ENCODE results near the gene FBF1.

Gene FBF1

DNA sequence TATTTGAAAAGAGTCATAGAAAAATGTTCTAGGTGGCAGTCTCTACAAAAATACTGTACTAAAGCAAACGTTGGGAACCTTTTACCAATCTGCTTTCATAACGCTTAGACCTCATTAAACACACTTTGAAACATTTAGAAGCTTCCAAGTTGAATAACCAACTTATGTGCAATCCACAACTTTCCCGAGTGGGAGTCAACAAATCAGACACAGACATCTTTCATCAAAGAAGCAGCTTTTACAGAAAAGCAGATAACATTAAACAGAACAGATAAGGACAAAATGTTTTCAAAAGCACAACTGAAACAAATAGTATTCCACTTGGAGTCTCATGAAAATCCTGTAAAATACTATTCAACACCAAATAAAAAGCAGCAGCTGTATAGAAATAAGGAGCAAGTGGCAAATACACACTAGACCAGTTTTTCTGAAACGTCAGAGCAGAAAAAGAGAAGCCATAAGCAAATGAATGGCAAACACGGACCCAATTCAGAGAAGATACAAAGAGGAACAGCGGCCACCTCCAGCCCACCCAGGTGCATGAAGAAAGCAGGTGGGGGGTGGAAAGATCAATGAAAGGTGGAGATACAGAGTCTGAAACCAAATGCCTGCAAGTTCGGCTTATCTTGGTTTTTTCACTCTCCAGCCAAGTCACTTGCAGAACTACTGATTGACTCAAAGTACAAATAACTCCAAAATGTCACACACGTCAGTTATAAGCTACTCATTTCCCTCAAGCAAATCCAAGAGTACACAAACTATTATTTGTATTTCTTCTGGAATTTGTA, 18.4 kb upstream of the FBF1 start:
- no peak for DNase-seq (ENCODE audit: low spot score)

DNA sequence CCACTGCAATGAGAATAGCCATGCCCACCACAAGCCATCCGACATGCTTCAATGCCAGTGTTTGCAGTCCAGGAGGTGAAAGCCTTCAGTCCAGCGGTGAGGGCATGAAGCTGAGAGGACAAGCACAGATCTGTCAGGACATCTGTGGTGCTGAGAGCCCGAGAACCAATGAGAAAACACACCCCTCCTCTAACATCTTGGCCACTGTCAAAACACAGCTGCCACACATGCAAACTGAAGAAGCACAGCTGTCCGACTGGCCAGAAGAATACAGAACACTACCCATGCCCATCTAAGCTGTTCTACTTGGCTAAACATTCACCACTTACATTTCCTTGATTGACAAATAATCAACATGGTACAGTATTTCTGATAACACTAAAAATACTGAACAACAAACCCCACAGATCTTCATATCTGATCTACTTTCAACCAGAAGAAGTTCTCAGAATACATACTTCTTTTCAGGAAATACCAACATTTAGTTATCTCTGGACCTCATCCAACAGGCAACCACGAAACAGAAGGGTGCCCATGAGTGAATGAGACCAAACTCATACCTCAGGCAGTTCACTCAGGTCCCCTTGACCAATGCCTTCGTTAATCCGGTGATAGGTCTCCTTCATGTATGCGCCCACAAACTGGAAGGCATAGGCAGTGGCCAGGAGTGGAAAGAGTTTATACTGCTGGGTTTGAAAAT, 10.2 kb upstream of the FBF1 start:
- no peak for DNase-seq (ENCODE audit: low spot score)

DNA sequence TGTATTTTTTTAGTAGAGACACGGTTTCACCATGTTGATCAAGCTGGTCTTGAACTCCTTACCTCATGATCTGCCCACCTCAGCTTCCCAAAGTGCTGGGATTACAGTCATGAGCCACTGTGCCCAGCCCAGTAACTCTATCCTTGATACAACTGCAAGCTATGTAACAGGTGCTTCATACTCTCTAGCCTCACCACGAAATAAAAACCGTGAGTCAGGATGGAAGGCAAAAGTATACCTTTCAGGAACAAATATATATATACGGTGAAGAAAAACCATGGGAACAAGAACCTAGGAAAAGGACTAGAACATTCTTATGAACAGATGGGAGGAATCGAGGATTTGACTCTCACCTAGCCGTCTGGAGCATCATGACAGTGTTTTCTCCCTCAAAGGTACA, 9.6 kb upstream of the FBF1 start:
- DNase-seq (ENCODE audit: low spot score): no peak

DNA sequence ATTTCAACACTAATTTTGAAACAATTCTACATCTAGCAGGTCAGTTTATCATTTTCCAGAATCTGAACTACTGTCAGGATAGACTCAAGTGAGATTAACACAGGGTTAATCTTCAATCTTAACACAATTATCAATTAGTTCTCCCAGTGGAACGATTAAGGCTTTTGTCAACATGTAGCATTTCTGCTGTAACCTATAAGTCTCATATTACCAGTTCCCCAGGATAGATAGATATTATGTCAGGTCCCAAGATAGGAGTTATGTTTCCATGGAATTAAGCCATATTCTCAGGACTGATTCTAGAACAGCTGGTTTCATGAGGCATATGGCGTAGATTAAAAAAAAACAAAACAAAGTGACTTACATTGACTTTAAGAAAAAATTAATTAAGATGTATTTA, 4.4 kb upstream of the FBF1 start:
- no peak for DNase-seq (ENCODE audit: low spot score)

DNA sequence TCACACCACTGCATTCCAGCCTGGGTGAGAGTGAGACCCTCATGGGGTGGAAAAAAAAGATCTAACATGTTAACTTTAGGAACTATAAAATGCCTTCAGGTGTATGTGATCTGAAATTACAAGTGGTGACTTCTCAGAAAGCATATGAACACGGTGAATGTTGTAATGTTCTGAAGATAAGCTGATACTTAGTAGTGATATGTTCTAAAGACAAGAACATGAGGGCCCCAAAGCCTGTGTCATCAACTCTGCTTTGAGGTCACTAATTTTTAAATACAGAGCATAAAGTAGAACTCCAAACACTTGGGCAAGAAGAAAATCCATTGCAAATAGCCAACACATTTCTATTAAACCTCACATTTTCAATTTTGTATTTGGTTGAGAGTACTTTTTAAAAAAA, 2.6 kb upstream of the FBF1 start:
- DNase-seq (ENCODE audit: low spot score): no peak

DNA sequence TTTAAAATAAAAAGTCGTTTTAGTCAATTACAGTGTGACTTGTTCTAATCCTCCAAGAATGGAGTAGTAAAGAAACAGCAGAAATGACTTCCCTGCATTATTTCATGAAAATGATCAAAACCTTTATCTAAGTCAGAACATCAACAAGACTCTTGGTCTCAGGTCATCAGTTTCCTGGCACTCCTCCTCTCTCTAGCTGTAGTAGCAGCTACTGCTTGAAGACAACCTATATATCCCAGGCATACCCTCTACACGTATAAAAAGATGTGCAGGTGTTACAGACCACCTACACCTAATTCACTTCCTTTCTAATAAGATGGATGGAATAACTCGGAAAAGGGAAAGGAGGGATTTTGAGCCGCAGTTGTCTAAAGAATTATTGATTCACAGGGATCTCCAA, 1.6 kb upstream of the FBF1 start:
- no peak for DNase-seq (ENCODE audit: low spot score)

DNA sequence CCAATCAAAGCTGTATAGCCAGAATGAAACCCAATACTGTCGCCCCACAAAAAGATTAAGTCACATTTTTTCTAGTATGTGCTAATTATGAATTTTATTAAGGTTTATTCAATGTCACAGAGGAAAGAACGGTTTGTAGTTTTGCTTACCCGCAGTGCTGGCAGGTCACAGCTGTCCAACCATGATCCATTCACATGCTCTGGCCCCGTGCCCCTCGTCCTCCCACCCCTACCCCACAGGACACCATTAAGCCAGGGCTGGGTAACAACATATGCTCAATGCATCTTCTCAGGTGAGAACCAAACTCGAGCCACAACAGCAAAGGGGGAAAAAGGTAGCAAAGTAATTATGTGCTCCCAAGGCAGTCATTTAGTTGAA, 589 bp upstream of the FBF1 start:
- DNase-seq (ENCODE audit: low spot score): no peak

DNA sequence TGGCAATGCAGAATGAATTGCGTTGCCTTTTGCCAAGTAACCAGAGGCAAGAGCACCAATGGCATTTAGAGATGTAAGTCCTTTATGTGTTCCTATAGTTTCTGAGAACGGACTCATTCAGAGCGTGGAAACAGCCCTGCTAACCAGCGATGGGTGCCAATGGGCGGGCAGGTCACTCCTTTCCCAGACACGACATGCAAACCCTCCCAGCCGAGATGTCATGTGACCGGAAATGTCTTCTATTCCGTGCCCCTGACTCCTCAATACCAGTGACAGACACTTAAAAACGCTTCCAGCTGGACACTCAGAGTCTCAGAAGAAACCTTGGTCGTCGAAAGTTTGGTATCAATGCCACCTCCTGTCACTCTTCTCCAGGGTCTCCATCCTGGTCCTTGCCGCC, 3.2 kb downstream of the FBF1 start:
- no peak for DNase-seq (ENCODE audit: low spot score)

DNA sequence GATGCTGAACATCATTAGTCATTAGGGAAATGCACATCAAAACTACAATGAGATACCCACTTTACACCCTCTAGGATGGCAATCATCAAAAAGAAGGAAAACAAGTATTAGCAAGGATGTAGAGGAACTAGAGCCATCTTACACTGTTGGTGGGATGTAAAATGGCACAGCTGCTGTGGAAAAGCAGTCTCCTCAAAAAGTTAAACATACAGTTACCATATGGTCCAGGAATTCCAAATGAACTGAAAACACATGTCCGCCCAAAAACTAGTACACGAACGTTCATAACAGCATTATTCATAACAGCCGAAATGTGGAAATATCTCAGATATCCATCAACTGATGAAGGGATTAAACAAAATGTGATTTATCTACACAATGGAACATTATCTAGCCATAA, 7.0 kb downstream of the FBF1 start:
- no peak for DNase-seq (ENCODE audit: low spot score)

DNA sequence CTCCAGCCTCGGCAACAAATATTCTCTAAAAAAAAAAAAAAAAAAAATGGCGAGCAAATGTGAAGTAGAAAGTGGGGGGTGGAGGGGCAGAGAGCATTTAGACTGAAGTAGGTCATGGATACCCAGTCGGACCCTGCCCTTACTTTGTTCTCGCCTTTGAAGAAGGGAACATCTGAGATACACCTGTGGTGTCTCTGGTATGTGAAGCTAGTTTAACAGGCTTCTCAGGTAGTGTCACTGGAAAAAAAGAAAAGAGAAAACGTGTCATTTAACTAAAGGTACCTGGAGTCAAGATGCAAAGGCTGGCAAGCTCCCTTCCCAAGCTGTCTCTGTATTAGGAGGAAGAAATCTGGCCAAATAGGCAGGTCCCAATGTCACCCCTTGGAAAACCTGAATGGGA, 8.0 kb downstream of the FBF1 start:
- DNase-seq (ENCODE audit: low spot score): no peak

DNA sequence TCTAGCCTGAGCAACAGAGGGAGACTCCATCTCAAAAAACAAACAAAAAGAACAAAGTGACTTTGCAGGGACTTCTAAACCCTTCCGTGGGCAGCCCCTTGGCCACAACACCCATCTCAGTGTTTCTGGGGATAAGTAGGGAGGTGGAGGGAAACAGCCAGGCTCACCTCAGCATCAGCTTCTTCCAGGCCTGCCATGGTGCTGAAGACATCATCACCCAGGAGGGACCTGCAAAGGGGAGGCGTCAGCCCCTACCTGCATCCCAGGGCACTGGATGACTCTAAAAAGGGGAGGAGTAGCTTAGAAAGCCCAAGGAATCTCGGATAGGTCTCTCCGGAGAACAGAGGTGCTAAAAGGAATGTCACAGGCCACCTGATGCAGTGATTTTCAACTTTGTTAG, 9.8 kb downstream of the FBF1 start:
- DNase-seq (ENCODE audit: low spot score): no peak

DNA sequence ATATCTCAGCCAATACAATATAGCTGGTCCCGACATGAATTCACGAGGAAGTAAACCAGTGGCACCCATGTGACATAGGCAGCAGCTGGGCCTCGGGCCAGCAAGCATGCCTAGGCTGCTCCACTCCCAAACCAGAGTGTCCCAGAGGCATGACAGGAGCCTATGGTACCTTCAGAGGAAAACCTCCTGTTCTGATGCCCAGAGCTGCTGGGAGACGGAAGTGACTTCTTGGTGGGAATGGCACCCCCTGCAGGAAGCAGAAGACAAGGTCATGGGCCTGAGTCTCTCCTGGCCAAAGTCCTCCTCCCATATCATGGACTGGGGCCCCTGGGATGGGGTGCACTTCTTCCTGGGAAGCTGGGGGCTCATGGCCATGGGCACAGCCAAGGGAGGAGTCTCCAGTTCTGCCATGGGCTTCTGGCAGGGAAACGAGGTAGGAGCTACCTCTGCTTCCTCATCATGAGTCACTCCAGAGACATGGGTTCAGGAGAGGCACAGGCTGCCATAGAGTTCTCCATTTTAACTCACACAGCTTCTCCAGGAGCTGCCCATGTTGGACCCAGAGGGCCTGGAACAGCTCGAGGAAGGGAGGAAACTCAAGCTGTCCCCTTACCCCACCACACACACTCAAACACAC, 13.4 kb downstream of the FBF1 start:
- peak; percentile 33 for DNase-seq (ENCODE audit: low spot score)

DNA sequence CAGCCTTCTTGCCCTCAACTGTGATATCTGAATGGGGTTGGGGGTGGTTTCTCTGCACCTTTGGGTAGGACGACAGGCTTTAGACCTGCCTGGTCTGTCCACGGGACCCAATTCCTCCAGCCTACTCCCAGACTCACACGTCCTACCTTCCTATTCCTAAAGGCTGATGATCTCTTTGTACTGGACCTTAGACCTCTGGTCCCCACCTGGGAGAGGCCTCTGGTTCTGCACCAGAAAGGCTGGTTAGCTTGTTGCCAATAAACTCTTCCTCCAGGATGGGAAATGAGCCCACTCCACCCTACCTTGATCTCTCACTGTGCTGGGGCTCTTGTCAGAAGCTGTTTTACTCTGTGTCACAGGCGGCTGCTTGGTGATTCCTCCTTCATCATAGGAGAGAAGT, 14.4 kb downstream of the FBF1 start:
- DNase-seq (ENCODE audit: low spot score): no peak

DNA sequence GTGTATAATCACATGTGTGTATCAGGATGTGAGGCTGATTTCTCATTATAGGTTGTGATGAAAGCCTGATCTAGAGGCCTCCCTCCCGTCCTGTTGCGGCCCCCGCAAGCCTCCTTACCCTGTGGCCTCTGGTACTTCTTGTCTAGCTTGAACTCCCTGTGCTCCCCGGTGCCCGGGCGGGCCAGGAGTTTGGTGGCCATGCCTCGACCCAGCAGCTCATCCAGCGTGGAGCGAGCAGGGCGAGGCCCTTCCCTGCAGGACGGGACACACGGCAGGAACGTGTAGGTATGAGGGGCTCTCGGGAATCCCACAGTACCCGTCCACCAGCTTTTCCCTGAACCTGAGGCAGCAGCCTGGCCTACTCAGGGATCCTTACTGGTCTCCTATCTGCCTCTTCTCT, 14.9 kb downstream of the FBF1 start:
- DNase-seq (ENCODE audit: low spot score): no peak

DNA sequence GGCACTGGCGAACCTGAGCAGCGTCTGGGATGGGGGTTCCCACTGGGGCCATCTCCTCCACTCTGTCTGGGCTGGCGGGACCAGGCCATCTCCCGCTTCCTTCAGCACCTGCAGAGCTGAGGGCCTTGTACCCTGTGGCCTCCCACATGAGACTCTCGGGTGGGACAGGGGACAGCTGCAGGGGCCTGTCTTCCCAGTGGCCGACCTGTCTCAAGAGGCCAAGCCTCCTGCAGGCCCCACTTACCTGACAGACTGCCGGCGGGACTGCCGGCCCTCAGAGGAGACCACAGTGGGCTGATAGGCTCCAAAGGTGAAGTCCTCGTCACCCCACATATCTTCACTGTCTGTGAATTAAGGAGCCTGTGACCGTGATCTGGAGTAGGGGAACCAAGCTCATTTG, 15.7 kb downstream of the FBF1 start:
- DNase-seq (ENCODE audit: low spot score): no peak

DNA sequence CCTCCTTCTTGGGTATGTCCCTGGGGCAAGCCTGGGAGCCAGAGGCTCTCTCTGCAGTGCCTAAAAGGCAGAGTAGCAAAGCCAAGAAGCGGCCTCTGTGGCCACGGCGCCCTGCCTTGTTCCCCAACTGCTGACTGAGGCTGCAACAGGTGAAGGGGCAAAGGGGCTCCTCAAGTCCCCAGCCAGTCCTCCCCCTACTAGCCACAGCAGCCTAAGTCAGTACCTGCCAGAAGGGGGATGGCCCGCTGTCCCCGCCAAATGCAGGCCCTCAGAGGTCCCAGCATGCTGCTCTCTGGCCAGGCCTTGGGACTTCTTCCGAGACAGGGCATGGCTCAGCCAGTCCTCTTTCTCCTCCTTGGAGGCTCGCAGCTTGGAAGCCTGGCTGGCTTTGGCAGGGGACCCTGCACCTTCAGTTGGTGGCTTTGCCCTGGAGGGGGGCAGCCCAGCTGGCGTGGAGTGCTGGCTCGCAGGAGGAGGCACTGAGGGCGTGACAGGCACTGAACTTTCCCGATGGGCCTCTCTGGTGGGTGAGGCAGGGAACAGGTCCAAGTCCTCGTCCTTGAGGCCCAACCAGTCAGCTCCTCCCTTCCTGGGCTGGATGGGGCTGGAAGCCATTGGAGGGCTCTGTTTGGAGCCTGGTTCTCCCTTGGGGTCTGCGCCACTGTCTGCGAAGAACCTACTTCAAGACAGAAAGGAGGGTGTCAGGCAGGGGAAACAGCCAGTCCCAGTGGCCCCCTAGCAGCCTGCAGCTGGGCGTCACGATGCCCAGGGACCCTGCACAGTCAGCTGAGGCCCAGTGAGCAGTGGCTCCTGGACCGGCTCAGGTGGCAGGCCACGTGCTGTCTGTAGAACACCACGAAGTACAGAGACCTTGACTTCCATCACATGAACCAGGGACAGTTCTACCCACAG, 17.6 kb downstream of the FBF1 start:
- no peak for DNase-seq (ENCODE audit: low spot score)

DNA sequence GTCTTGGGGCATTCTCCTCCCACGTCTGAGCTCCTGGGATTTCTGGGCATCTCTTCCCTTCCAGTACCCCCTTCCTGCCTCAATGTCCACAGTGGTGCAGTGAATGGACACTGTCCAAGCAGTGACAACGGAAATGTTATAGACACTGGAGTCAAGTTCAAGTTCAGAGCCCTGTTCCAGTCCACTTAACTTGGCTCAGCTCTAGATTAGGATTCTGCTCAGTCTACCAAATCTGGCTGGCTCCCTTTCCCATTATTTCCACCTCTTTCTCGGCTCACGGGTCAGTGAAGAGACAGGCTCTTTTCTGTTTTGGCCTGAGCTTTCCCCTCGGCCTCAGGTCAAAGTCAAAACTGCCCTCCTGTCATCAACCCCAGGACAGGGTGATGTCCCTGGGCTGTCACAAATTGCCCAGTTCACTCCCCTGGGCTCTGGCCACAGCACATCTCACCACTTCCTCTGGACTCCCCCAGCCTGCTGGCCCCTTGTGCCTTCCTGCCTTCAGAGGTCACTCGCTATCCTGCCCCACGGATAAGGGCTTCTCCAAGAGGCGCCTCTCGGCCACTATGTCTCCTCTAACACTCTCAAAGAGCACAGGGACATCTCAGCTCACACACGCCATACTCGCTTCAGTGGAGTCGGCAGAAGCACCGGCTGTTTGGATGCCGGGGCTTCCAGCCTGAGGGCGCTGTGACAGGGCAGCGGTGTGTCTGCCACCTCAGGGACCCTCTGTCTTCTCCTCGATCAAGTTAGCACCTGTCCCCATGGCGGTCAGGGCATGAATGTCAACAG, 18.5 kb downstream of the FBF1 start:
- DNase-seq (ENCODE audit: low spot score): no peak

DNA sequence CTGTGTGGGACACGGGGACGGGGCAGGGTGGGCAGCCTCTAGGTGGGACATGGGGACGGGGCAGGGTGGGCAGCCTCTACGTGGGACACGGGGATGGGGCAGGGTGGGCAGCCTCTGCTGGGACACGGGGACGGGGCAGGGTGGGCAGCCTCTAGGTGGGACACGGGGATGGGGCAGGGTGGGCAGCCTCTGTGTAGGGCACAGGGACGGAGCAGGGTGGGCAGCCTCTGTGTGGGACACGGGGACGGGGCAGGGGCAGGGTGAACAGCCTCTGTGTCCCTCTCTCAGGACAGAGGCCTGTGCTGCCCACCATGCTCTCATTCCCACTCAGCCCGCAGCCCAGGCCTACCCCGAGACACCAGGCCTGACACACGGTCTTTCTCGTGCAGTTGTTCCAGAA, 19.2 kb downstream of the FBF1 start:
- DNase-seq (ENCODE audit: low spot score): no peak

DNA sequence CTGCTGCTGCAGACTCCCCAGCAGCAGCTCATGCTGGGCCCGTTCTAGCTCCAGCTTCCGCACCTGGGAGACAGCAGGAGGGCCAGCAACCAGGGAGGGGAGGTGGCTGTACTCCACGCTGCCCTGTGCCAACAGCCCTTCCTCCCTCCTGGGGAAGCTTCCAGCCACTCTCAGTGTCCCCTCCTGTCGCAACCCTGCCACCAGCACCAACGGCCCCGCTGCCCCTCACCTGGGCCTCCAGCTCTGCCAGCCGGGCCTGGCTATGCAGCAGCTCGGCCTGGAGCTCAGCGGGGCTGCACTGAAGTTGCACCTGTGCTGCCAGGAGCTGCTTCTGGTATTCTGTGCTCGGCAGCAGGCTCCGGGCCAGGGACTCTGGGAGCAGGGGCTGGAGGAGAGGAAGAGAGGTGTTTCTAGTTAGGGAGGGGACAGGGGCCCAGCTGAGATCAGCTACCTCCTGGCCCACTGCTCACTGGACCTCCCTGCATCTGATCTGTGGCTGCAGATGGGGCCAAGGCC, 20.7 kb downstream of the FBF1 start:
- no peak for DNase-seq (ENCODE audit: low spot score)

DNA sequence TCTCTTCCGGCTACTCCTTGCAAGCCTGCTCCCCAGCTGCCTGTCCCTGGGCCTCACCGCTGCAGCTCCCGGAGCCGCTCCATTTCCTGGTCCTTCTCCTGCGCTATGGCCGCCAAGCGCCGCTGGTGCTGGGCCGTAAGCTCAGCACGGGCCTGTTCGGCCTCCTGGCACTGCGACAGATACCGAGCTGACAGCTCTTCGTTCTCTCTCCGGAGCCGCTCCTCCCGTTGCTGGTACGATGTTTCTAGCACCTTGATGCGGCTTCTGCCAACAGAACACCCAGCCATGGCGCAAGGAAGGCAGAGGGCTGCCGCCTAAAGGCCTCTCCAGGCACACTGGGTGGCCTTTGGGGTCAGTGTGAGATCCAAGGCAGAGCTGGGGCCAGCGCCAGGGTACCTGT, 21.2 kb downstream of the FBF1 start:
- DNase-seq (ENCODE audit: low spot score): no peak

DNA sequence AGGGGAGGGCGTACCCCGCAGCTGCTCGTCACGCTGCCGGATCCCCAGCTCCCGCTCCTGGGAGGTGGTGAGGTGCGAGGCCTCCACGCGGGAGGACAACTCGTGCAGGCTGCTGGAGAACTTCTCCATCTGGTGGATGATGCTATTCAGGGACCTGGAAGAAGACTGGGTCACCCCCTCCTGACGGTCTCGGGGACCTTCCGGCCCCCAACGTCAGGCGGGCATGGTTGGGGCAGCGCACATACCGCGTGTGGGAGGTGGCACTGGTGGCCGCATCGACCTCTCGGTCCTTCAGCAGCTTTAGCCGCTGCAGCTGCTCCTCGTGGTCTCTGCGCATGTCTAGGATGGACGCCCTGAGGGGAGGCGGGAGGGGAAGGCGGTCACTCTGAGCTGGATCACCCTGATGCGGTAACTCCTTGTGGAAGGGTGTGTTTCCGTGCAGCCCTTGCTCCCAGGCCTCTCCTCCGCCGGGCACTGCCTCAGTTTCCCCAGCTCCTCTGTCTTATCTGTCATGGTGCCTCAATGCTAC, 22.9 kb downstream of the FBF1 start:
- no peak for DNase-seq (ENCODE audit: low spot score)

Data from GM03348 (cell line).